Measurements from ENCODE around the gene CDC37L1. TPM values are rescaled to one million over a fixed set of nuclear protein-coding genes. Genes with fewer than 3 reads are reported as not detected.

The CDC37L1 gene
- total and polyA plus RNA-seq, 2 of the 8 experiments (the other 6 are each of a cell fraction or from before 2014, with no cell fraction given), result 4.6 to 23.8 TPM

DNA sequence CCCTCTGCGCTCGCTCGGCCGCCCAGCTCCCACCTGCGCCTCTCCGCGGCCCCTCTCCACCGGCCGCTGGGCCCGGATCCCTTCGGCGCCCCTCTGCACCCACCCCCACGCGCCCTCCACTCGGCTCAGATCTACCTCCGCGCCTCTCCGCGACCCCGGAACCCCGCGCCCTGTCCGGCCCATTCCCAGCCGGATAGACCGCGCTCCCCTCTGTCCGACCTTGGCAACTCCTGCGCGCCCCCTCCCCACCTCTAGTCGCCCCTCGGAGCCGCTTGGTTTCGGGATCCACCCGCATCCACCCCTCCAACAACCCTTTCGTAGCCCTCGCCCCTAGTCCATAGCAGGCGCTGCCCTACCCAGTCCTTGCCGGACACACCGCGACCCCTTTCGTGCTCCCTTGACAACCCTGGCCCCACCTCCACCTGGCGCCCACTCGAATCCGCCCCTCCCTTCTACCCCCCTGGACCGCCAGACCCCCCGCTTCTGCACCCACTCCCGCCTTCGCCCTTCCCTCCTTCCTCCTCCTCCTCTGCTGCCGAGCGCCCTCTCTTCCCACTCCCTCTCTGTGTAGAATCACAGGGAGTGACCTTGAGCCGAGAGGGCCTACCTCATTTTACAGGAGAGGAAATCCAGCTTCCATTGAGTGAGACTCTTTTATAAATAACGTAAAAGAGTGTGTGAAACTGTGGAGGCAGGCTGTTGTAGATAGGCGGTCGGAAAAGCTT, 62.2 kb downstream of the CDC37L1 start (continued):
- TF ChIP-seq, protein P1, sequence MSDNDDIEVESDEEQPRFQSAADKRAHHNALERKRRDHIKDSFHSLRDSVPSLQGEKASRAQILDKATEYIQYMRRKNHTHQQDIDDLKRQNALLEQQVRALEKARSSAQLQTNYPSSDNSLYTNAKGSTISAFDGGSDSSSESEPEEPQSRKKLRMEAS (IDR thresholded peaks at IDR 0.05), result 0 out of 2 replicates have a peak, but pooled peaks have one; percentile 9
- TF ChIP-seq SIX5 (IDR thresholded peaks at IDR 0.05; ENCODE audit: low read depth, low read length) (no peak), SRF (IDR thresholded peaks at IDR 0.05; ENCODE audit: low read depth, low read length) (no peak), GTF2F1 (IDR thresholded peaks at IDR 0.05; ENCODE audit: borderline replicate concordance, low read depth, low read length) (no peak), CBX8 (IDR thresholded peaks at IDR 0.05; ENCODE audit: borderline replicate concordance, low read depth, low read length) (no peak), BRCA1 (IDR thresholded peaks at IDR 0.05; ENCODE audit: low read depth, low read length) (no peak)
